GM12875 (cell line): ENCODE results near the gene FOXS1.
A peak's percentile ranks its signal among the peaks of the same experiment; 100 is the strongest.

Experiments used
- H3K4me3 ChIP-seq: one replicate; pipeline ENCODE4 v1.5.1; 2011; ENCODE audit warnings: low read depth, low read length, control low read depth
- CTCF ChIP-seq: IDR thresholded peaks from 2 replicates; pipeline ENCODE4 v1.5.1; 2011; ENCODE audit warnings: low read depth, mild to moderate bottlenecking, control low read depth, inconsistent platforms, low read length, moderate library complexity, borderline replicate concordance; ENCODE audit not compliant: insufficient read depth

The FOXS1 gene

GRCh38 chr20:31866221-31866620 lies 20.8 kb upstream of the FOXS1 start:
- no peak for TF ChIP-seq CTCF

GRCh38 chr20:31864521-31865400 lies 19.4 kb upstream of the FOXS1 start:
- TF ChIP-seq CTCF = no peak
- H3K4me3 ChIP-seq = no peak overlapping the region

More at GRCh38 chr20:31866221-31866620, 20.8 kb upstream of the FOXS1 start:
- no peak overlapping the region for H3K4me3 ChIP-seq

DNA sequence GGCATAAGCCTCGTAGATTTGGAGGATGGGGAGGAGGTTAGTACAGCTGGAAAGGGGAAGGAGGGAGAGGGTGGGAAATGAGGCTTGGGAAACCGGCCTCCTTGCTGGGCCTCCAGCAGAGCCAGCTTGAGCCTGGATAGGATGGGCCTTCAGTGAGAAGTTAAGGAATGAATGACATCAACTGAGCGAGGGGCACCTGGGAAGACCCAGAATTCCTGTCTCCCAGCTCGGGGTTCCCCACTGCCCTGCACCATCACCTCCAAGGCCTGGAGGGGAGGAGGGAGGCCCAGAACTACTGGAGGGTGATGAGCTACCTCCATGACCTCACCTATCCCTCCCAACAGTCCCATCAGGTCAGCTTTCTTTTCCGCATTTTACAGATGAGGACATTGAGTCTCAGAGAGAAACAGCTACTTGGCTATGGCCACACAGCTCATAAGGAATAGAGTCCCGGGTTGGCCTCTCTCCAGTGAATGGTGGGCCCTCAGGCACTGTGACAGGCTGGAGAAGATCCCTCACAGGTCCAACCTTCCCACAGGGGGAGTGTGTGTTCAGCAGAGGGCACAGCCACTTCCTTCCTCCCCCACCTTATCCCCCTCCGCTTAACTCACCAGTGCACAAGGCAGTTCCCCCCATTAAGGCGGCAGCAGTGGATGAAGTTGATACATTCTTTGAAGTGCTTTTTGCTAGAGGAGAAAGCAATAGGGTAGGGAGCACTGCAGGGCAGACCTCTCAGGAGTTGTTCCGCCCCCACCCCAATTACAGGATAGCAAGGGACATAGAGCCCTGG lies 18.1 kb upstream of the FOXS1 start:
- no peak for TF ChIP-seq CTCF
- no peak overlapping the region for H3K4me3 ChIP-seq

DNA sequence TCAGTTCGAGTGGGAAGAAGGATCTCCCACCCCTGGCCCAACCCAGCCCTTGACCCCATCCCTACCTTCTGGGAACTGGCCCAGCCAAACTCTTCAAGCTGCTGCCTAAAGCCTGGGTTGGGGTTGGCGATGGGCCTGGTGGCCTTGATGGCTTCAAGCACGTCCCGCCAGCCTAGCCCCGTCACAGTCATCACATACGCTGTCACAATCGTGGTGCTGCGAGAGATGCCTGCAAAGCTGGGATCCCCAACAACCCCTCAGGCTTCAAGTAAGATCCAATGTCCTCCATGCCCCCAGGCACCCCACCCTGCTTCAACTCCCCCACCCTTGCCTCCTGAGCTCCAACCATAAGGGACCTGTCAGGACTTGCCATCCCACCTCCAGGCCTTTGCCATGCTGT lies 17.1 kb upstream of the FOXS1 start:
- TF ChIP-seq CTCF = no peak
- H3K4me3 ChIP-seq = no peak overlapping the region

GRCh38 chr20:31862157-31862470 lies 16.7 kb upstream of the FOXS1 start:
- TF ChIP-seq CTCF = no peak
- no peak overlapping the region for H3K4me3 ChIP-seq

DNA sequence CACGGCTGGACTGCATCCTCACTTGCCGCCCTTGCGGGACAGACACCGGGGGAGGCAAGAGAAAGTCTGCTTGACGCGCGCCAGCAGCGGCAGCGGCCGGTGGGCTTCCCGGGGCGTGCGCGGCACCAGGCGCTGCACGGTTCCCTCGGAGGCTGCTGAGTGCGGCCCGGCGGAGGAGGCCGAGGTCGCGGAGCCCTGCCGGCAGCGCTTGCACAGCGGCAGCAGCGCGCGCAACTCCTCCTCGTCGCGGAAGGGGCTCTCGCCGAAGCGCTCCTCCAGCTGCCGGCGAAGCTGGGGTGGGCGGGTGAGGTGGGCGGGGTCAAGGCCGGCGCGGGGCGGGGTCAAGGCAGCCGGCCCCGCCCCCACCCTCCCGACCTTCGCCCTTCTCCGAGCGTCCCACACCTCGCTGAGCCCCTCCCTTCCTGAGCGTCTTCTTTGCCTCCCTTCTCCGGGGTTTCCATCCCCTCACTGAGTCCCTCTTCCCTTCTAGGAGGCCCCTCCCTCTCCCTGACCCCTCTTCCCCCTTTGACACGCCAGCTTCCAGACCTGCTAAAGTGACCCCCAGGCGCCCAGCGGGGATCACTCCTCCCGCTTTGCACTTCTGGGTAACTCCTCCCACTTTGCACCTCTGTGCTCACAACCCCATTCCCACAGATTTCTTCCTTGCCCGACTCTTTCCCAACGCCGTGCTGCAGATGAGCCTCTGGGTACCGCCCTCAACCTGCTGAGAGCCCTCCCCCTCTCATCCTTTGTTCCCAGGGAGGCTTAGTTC lies 16.2 kb upstream of the FOXS1 start:
- peak overlapping the region; percentile 34 for H3K4me3 ChIP-seq
- TF ChIP-seq CTCF = no peak

GRCh38 chr20:31861135-31861384 lies 15.7 kb upstream of the FOXS1 start:
- no peak for TF ChIP-seq CTCF
- H3K4me3 ChIP-seq = peak overlapping the region; percentile 34
